IPS-18c (cell line): ENCODE results near the gene HPCA.

Experiments used
- H3K4me3 ChIP-seq: 2 replicates; pipeline ENCODE4 v1.7.0; 2013; ENCODE audit warnings: low read depth, mild to moderate bottlenecking, low read length, moderate library complexity; ENCODE audit not compliant: insufficient read depth
- H3K9me3 ChIP-seq: one replicate; pipeline ENCODE4 v1.6.1; 2013; ENCODE audit warnings: mild to moderate bottlenecking, low read length, moderate library complexity; ENCODE audit not compliant: control insufficient read depth, insufficient read depth

HPCA gene

GRCh38 chr1:32868806-32869455 lies 17.4 kb upstream of the HPCA start:
- Histone ChIP-seq H3K4me3 (no peak overlapping the region), H3K9me3 (no peaks in the 10 kb centered on the region)

- H3K4me3 ChIP-seq: peak overlapping the region; percentile 53
- H3K9me3 ChIP-seq: no peaks in the 10 kb centered on the region
Measured at GRCh38 chr1:32869923-32870614, 16.2 kb upstream of the HPCA start.

- H3K4me3 ChIP-seq: peak within 1 kb of the TSS; percentile 57
- H3K9me3 ChIP-seq: no peaks in the 10 kb centered on the region
Measured at GRCh38 chr1:32870615-32871363, 15.5 kb upstream of the HPCA start, which contains the start of gene FNDC5. Gene FNDC5, minus strand, starts transcription at chr1:32870912.

- Histone ChIP-seq H3K9me3 (no peaks in the 10 kb centered on the region), H3K4me3 (peak overlapping the region; percentile 57)
Measured at GRCh38 chr1:32871364-32872191, 14.7 kb upstream of the HPCA start.

GRCh38 chr1:32872192-32872460 lies 14.2 kb upstream of the HPCA start:
- Histone ChIP-seq H3K4me3 (no peak overlapping the region; the same call in 1 of the 2 replicates), H3K9me3 (no peaks in the 10 kb centered on the region)

- H3K9me3 ChIP-seq: no peaks in the 10 kb centered on the region
- no peak overlapping the region for H3K4me3 ChIP-seq
Measured at GRCh38 chr1:32873484-32873883, 12.8 kb upstream of the HPCA start.

GRCh38 chr1:32874860-32875752 lies 11.2 kb upstream of the HPCA start:
- no peaks in the 10 kb centered on the region for H3K9me3 ChIP-seq
- no peak overlapping the region for H3K4me3 ChIP-seq

GRCh38 chr1:32876341-32877210 lies 9.7 kb upstream of the HPCA start:
- Histone ChIP-seq H3K4me3 (peak overlapping the region; percentile 28), H3K9me3 (no peaks in the 10 kb centered on the region)

GRCh38 chr1:32877211-32878110 lies 8.8 kb upstream of the HPCA start:
- H3K9me3 ChIP-seq: no peaks in the 10 kb centered on the region
- no peak overlapping the region for H3K4me3 ChIP-seq

- Histone ChIP-seq H3K9me3 (no peaks in the 10 kb centered on the region), H3K4me3 (no peak overlapping the region)
Measured at GRCh38 chr1:32878183-32878582, 8.1 kb upstream of the HPCA start.

GRCh38 chr1:32878637-32879041 lies 7.7 kb upstream of the HPCA start:
- Histone ChIP-seq H3K4me3 (no peak overlapping the region), H3K9me3 (no peaks in the 10 kb centered on the region)

- Histone ChIP-seq H3K9me3 (no peaks in the 10 kb centered on the region), H3K4me3 (no peak overlapping the region)
Measured at GRCh38 chr1:32881291-32881690, 5.0 kb upstream of the HPCA start.

GRCh38 chr1:32881871-32882850 lies 4.1 kb upstream of the HPCA start:
- no peak overlapping the region for H3K4me3 ChIP-seq

More at GRCh38 chr1:32881871-32882850, 4.1 kb upstream of the HPCA start:
- H3K9me3 ChIP-seq: no peaks in the 10 kb centered on the region
